Measurements from ENCODE around the gene GPANK1. TPM values are rescaled to one million over a fixed set of nuclear protein-coding genes. Genes with fewer than 3 reads are reported as not detected.

GPANK1 gene
- total and polyA plus RNA-seq, 9 of the 15 experiments (the other 6 are each of a cell fraction or from before 2014, with no cell fraction given) = 32.2 to 111 (median 46.3) TPM

- TF ChIP-seq NCOA4 (IDR thresholded peaks at IDR 0.05; ENCODE audit: partially characterized antibody) (no peak), ILK (tag; IDR thresholded peaks at IDR 0.05; ENCODE audit: borderline replicate concordance, low read depth) (no peak), MECOM (CRISPR knock-in tag; IDR thresholded peaks at IDR 0.05) (no peak), MTF1 (CRISPR knock-in tag; IDR thresholded peaks at IDR 0.05; ENCODE audit: borderline replicate concordance) (no peak), ZNF239 (CRISPR knock-in tag; IDR thresholded peaks at IDR 0.05) (peak; percentile 38), SIRT6 (IDR thresholded peaks at IDR 0.05; ENCODE audit: low read depth, low read length) (no peak), ZNF551 (CRISPR knock-in tag; IDR thresholded peaks at IDR 0.05) (no peak), ZNF12 (CRISPR knock-in tag; IDR thresholded peaks at IDR 0.05) (peak; percentile 16; the same call in 1 of the 2 replicates), ZFPM2 (CRISPR knock-in tag; IDR thresholded peaks at IDR 0.05) (no peak), HOMEZ (CRISPR knock-in tag; IDR thresholded peaks at IDR 0.05) (no peak), ZNF146 (CRISPR knock-in tag; IDR thresholded peaks at IDR 0.05; ENCODE audit: unreplicated experiment) (no peak), MAFF (IDR thresholded peaks at IDR 0.05; ENCODE audit: low read length) (no peak), RAD51 (IDR thresholded peaks at IDR 0.05; ENCODE audit: borderline replicate concordance, low read depth) (no peak), ELF4 (CRISPR knock-in tag; IDR thresholded peaks at IDR 0.05) (0 out of 2 replicates have a peak, but pooled peaks have one; percentile 38), TAF15 (IDR thresholded peaks at IDR 0.05; ENCODE audit: low read depth, low read length) (no peak), TOE1 (IDR thresholded peaks at IDR 0.05; ENCODE audit: borderline replicate concordance) (no peak), TOE1 (CRISPR knock-in tag; IDR thresholded peaks at IDR 0.05; ENCODE audit: borderline replicate concordance, low read depth) (no peak), NFIC (IDR thresholded peaks at IDR 0.05) (no peak), E2F4 (CRISPR knock-in tag; IDR thresholded peaks at IDR 0.05; ENCODE audit: low read depth) (no peak), CEBPB (tag; IDR thresholded peaks at IDR 0.05) (no peak), DEAF1 (CRISPR knock-in tag; IDR thresholded peaks at IDR 0.05) (peak; percentile 98)
- TF ChIP-seq, protein P1, sequence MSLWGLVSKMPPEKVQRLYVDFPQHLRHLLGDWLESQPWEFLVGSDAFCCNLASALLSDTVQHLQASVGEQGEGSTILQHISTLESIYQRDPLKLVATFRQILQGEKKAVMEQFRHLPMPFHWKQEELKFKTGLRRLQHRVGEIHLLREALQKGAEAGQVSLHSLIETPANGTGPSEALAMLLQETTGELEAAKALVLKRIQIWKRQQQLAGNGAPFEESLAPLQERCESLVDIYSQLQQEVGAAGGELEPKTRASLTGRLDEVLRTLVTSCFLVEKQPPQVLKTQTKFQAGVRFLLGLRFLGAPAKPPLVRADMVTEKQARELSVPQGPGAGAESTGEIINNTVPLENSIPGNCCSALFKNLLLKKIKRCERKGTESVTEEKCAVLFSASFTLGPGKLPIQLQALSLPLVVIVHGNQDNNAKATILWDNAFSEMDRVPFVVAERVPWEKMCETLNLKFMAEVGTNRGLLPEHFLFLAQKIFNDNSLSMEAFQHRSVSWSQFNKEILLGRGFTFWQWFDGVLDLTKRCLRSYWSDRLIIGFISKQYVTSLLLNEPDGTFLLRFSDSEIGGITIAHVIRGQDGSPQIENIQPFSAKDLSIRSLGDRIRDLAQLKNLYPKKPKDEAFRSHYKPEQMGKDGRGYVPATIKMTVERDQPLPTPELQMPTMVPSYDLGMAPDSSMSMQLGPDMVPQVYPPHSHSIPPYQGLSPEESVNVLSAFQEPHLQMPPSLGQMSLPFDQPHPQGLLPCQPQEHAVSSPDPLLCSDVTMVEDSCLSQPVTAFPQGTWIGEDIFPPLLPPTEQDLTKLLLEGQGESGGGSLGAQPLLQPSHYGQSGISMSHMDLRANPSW (CRISPR knock-in tag; IDR thresholded peaks at IDR 0.05) = no peak
Measured at GRCh38 chr6:31680226-31681134, 15.7 kb upstream of the GPANK1 start, which contains the start of gene LY6G5C (continued).
